Thyroid gland (tissue), 4 donors: Measurements from ENCODE around the gene ACSF3. TPM values are rescaled to one million over a fixed set of nuclear protein-coding genes. Genes with fewer than 3 reads are reported as not detected.
A peak's percentile ranks its signal among the peaks of the same experiment; 100 is the strongest.

Experiments
- DNase-seq, 2 donors: peaks; one replicate each; pipeline ENCODE4 v3.0.0-alpha.2; 2019
- H3K27ac ChIP-seq, 3 donors: fragments of 200-600 bp; sonication (generic); 1 replicate in 2 of 3; 2 replicates in 1 of 3; pipeline ENCODE4 v1.5.1; 2016 to 2019; ENCODE audit warnings: mild to moderate bottlenecking in 1 of 3, moderate library complexity in 1 of 3
- H3K27me3 ChIP-seq: fragments of 200-600 bp; sonication (generic); one replicate; pipeline ENCODE4 v1.5.1; 2019
- H3K36me3 ChIP-seq, 2 donors: fragments of 200-600 bp; sonication (generic); one replicate each; pipeline ENCODE4 v1.5.1; 2016 to 2019
- H3K4me1 ChIP-seq, 2 donors: fragments of 200-600 bp; sonication (generic); one replicate each; pipeline ENCODE4 v1.5.1; 2017 to 2019
- H3K4me3 ChIP-seq, 3 donors: fragments of 200-600 bp; sonication (generic); replicated peaks in 1 of 3; 1 replicate in 2 of 3; 2 replicates in 1 of 3; pipeline ENCODE4 v1.5.1; 2016; ENCODE audit warnings: mild to moderate bottlenecking in 1 of 3
- H3K9me3 ChIP-seq: fragments of 200-600 bp; sonication (generic); one replicate; pipeline ENCODE4 v1.5.1; 2017
- POLR2A ChIP-seq, 2 donors: fragments of 450-650 bp; IDR thresholded peaks; one replicate each; pipeline ENCODE4 v1.6.1; 2017; ENCODE audit warnings: antibody characterized with exemption in 2 of 2, mild to moderate bottlenecking in 2 of 2, moderate library complexity in 1 of 2
- WGBS, 2 donors: methylation state at CpG; one replicate each; pipeline ENCODE4 v1.1.5; 2017; 5-methylcytosine and 5-hydroxymethylcytosine counted together
- intact Hi-C: fragments of 100-400 bp; cut with DNase I; formaldehyde crosslinking; loops from one replicate; pipeline ENCODE4 v1.15.1; 2023
- total RNA-seq, 4 donors: library from RNA; depleted of rRNA; stranded (reverse); fragments of >200 nt; gene quantifications; one replicate each; pipeline ENCODE4 v1.2.3, GENCODE V29; 2016
- TF ChIP-seq, protein P1 (sequence below), 6 experiments: fragments of 200-600 bp in 3 of 6; fragments of 450-650 bp in 3 of 6; sonication (generic) in 3 of 6; IDR thresholded peaks; one replicate each; pipeline ENCODE4 v1.5.1; 2016 to 2019; ENCODE audit warnings: antibody characterized with exemption in 6 of 6, mild to moderate bottlenecking in 2 of 6, inconsistent platforms in 1 of 6, moderate library complexity in 1 of 6

Gene ACSF3
- total RNA-seq, 4 donors from 2014 or later, result 30.1 to 51.2 (median 33.4) TPM

- DNase-seq, result no peak
- no peaks in the 10 kb centered on the region for H3K9me3 ChIP-seq
- no peak overlapping the region for H3K27ac ChIP-seq
- H3K36me3 ChIP-seq, result no peaks in the 10 kb centered on the region
- no peaks in the 10 kb centered on the region for H3K27me3 ChIP-seq
- peaks cover 11 to 19% of the 10 kb centered on the region in 2 donors for H3K4me1 ChIP-seq
- intact Hi-C loops, result loop anchor here (5.0 kb wide), 2 partner anchors 360 to 430 kb away; no protein-coding TSS in a partner anchor
- WGBS, 2 donors, result 64 to 73% methylated on average over 8 to 12 of the region's 18 CpGs
- no peak overlapping the region for H3K4me3 ChIP-seq
- TF ChIP-seq, protein P1, sequence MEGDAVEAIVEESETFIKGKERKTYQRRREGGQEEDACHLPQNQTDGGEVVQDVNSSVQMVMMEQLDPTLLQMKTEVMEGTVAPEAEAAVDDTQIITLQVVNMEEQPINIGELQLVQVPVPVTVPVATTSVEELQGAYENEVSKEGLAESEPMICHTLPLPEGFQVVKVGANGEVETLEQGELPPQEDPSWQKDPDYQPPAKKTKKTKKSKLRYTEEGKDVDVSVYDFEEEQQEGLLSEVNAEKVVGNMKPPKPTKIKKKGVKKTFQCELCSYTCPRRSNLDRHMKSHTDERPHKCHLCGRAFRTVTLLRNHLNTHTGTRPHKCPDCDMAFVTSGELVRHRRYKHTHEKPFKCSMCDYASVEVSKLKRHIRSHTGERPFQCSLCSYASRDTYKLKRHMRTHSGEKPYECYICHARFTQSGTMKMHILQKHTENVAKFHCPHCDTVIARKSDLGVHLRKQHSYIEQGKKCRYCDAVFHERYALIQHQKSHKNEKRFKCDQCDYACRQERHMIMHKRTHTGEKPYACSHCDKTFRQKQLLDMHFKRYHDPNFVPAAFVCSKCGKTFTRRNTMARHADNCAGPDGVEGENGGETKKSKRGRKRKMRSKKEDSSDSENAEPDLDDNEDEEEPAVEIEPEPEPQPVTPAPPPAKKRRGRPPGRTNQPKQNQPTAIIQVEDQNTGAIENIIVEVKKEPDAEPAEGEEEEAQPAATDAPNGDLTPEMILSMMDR (IDR thresholded peaks at IDR 0.05), result no peak
- no peak for TF ChIP-seq POLR2A (IDR thresholded peaks at IDR 0.05)
Observed at GRCh38 chr16:89166696-89167424, 73.2 kb downstream of the ACSF3 start.

DNA sequence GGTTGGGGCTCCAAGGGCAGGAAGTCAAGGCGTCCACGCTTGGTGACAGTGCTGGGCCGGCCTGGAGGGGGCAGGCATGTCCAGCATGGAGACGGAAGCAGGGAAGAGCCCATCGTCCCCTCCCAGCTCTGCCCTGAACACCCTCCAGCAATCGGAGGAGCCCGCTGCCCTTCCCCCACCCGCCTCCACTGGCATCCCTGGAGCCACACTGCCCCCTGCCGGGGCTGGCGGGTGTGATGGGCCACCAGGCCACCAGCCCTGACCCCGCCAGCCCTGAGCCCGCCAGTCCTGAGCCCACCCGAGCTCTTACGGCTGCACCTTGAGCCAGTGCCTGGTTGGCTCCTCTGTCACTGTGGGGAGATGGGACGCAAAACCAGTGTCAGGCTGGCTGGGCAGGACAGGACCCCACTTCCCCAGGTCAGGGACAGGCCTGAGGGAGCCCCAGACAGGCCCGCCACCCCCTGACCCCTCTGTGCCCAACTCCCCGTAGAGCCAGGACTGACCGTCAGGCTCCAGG lies 73.8 kb downstream of the ACSF3 start:
- Histone ChIP-seq H3K27me3 (no peaks in the 10 kb centered on the region), H3K9me3 (no peaks in the 10 kb centered on the region), H3K36me3 (no peaks in the 10 kb centered on the region), H3K27ac (no peak overlapping the region), H3K4me3 (no peak overlapping the region), H3K4me1 (peaks cover 11 to 20% of the 10 kb centered on the region in 2 donors)
- intact Hi-C loops, result loop anchor here (5.0 kb wide), 2 partner anchors 360 to 430 kb away; no protein-coding TSS in a partner anchor
- 20 to 32% methylated on average over 7 to 11 of the region's 18 CpGs for WGBS, 2 donors
- TF ChIP-seq POLR2A (IDR thresholded peaks at IDR 0.05), result no peak
- TF ChIP-seq, protein P1 (IDR thresholded peaks at IDR 0.05), result peak; percentile 52 to 75 (median 69)
- peak; percentile 76 to 84 for DNase-seq

DNA sequence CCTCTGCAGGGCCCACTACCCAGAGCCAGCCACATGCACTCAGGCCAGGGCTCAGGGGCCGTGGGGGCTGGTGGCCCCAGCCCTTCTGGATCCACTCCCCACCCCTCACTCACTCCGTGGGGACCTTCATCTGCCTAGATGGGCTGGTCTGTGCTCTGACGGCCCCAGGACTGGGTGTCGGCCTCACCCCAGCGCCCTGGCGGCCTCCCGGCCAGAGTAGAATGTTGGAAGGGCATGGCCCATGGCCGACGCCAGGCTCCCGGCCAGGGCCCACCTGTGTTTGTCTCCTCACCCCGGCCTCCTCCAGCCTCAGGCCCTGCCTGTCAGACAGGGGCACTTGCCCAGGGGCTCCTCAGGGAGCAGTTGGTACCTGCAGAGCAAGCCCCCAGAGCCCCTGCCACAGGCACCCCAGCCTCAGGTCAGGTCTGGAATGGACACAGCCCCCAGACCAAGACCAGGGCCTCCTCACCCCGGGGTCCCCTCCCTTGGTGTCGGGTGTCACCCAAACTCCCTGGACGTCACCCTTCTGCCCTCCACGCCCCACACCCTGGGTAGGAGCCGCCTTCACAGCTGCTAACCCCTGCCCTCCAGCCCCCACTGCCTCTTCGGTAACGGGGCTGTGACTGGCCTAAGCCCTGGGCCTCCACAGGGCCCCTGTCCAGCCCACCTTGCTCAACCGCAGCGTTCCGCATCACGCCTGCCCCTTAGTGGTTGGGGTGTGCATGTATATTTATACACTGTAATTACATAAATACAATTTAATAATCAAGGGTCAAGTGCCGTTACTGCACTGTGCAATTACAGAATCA lies 74.9 kb downstream of the ACSF3 start:
- Histone ChIP-seq H3K36me3 (no peaks in the 10 kb centered on the region), H3K9me3 (no peaks in the 10 kb centered on the region), H3K27me3 (no peaks in the 10 kb centered on the region), H3K27ac (no peak overlapping the region), H3K4me3 (no peak overlapping the region), H3K4me1 (peaks cover 11 to 20% of the 10 kb centered on the region in 2 donors)
- TF ChIP-seq, protein P1 (IDR thresholded peaks at IDR 0.05), result no peak
- no peak for TF ChIP-seq POLR2A (IDR thresholded peaks at IDR 0.05)
- 71 to 80% methylated on average over 12 to 13 of the region's 23 CpGs for WGBS, 2 donors
- DNase-seq, result no peak
- intact Hi-C loops, result loop anchor here (5.0 kb wide), 2 partner anchors 361 to 431 kb away; no protein-coding TSS in a partner anchor

GRCh38 chr16:89169778-89170177 lies 76.1 kb downstream of the ACSF3 start:
- no peaks in the 10 kb centered on the region for H3K27me3 ChIP-seq
- intact Hi-C loops, result loop anchor here (5.0 to 10.0 kb wide), 3 partner anchors 225 to 432 kb away; no protein-coding TSS in a partner anchor

More at GRCh38 chr16:89169778-89170177, 76.1 kb downstream of the ACSF3 start:
- TF ChIP-seq, protein P1 (IDR thresholded peaks at IDR 0.05), result no peak
- TF ChIP-seq POLR2A (IDR thresholded peaks at IDR 0.05), result no peak
- 63 to 86% methylated on average over 5 to 10 of the region's 14 CpGs for WGBS, 2 donors
- H3K4me1 ChIP-seq, result peaks cover 11 to 20% of the 10 kb centered on the region in 2 donors
- DNase-seq, result no peak
- no peaks in the 10 kb centered on the region for H3K9me3 ChIP-seq
- H3K4me3 ChIP-seq, result no peak overlapping the region
- no peaks in the 10 kb centered on the region for H3K36me3 ChIP-seq
- H3K27ac ChIP-seq, result no peak overlapping the region
